NT2/D1 (cell line): ENCODE data around the gene KRTAP1-3.

ENCODE experiments used
- YY1 ChIP-seq: IDR thresholded peaks from 2 replicates; pipeline ENCODE4 v1.6.1; 2011; ENCODE audit not compliant: insufficient read length, insufficient read depth
- ZNF274 ChIP-seq: IDR thresholded peaks from 2 replicates; pipeline ENCODE4 v1.6.1; 2011; ENCODE audit warnings: mild to moderate bottlenecking, low read depth, low read length

DNA sequence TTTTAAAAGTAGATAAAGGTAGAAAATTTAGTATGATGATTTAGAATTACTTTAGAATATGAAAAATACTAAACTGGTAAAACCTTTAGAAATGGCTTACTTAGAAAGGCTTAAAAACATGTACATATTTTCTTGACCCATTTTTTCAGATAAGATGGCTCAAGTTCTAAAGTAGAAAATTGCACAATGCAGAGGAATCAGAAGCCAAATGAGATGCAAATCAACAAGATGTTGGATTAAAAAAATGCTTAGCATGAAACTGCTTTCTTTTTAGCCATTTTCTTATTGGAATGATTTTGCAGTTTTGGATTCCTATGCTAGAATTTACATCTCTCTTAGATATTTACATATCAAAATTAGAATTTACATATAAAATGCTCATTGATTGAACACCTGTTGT, 24.2 kb downstream of the KRTAP1-3 start:
- TF ChIP-seq ZNF274 (no peak), YY1 (no peak)
